Gastrocnemius medialis (tissue), 4 donors: ENCODE measurements around the gene PYGB. TPM values are rescaled to one million over a fixed set of nuclear protein-coding genes. Genes with fewer than 3 reads are reported as not detected.
"Not testable (repeated sequence)": the region's sequence is repeated elsewhere in the genome, so short reads cannot be mapped to it uniquely, and the experiment has no call there.

Experiments
- ATAC-seq, 2 donors: fragments of 150-250 bp; one replicate each; pipeline ENCODE4 v1.9.1; 2016
- DNase-seq, 2 donors: peaks; one replicate each; pipeline ENCODE4 v3.0.0-alpha.2; 2019
- H3K27ac ChIP-seq, 4 donors: fragments of 200-600 bp; sonication (generic); 1 replicate in 1 of 4; 2 replicates in 3 of 4; pipeline ENCODE4 v1.5.1; 2016 to 2018; ENCODE audit warnings: mild to moderate bottlenecking in 2 of 4, moderate library complexity in 1 of 4
- H3K27me3 ChIP-seq, 3 donors: fragments of 200-600 bp; sonication (generic) in 2 of 3; 1 replicate in 1 of 3; 2 replicates in 2 of 3; pipeline versions ENCODE4 v1.5.1 to v1.6.0; 2016 to 2019; ENCODE audit warnings: mild to moderate bottlenecking in 1 of 3, moderate library complexity in 1 of 3
- H3K36me3 ChIP-seq, 2 donors: fragments of 200-600 bp; sonication (generic) in 1 of 2; one replicate each; pipeline ENCODE4 v1.5.1; 2017 to 2018
- H3K4me1 ChIP-seq, 2 donors: fragments of 200-600 bp; sonication (generic) in 1 of 2; one replicate each; pipeline ENCODE4 v1.5.1; 2016 to 2017; ENCODE audit warnings: mild to moderate bottlenecking in 2 of 2
- H3K4me3 ChIP-seq, 4 donors: fragments of 200-600 bp; sonication (generic) in 3 of 4; 1 replicate in 1 of 4; 2 replicates in 3 of 4; pipeline ENCODE4 v1.5.1; 2016 to 2019; ENCODE audit warnings: mild to moderate bottlenecking in 2 of 4
- H3K9me3 ChIP-seq, 3 donors: fragments of 200-600 bp; sonication (generic) in 2 of 3; 1 replicate in 1 of 3; 2 replicates in 2 of 3; pipeline ENCODE4 v1.5.1; 2016 to 2019
- POLR2A ChIP-seq, 2 donors: fragments of 450-650 bp; IDR thresholded peaks; one replicate each; pipeline ENCODE4 v1.6.1; 2017; ENCODE audit warnings: antibody characterized with exemption in 2 of 2, mild to moderate bottlenecking in 2 of 2, moderate library complexity in 2 of 2
- in situ Hi-C, 4 donors: fragments of 200-750 bp; cut with MboI; loops; one replicate each; pipeline versions ENCODE4 v1.15.0 to v1.8.0; 2017; ENCODE audit warnings: low sequenced_read_pairs in 4 of 4
- intact Hi-C: fragments of 100-400 bp; cut with DNase I; formaldehyde crosslinking; loops from one replicate; pipeline ENCODE4 v1.15.1; 2023; ENCODE audit warnings: low total_unique reads
- total RNA-seq, 4 donors: library from RNA; depleted of rRNA; stranded (reverse); fragments of >200 nt; gene quantifications; one replicate each; pipeline versions ENCODE4 v1.1.0 to v1.2.3, GENCODE V29; 2016
- TF ChIP-seq, protein P1 (sequence below), 5 experiments: fragments of 450-650 bp in 3 of 5; fragments of 200-600 bp in 2 of 5; sonication (generic) in 2 of 5; IDR thresholded peaks in 4 of 5; conservative IDR thresholded peaks in 1 of 5; 1 replicate in 4 of 5; 2 replicates in 1 of 5; pipeline ENCODE4 v1.5.1; 2016 to 2019; ENCODE audit warnings: antibody characterized with exemption in 5 of 5, mild to moderate bottlenecking in 3 of 5, moderate library complexity in 3 of 5

Gene PYGB
- total RNA-seq, 4 donors from 2014 or later, result 13.6 to 50.7 (median 27.0) TPM

DNA sequence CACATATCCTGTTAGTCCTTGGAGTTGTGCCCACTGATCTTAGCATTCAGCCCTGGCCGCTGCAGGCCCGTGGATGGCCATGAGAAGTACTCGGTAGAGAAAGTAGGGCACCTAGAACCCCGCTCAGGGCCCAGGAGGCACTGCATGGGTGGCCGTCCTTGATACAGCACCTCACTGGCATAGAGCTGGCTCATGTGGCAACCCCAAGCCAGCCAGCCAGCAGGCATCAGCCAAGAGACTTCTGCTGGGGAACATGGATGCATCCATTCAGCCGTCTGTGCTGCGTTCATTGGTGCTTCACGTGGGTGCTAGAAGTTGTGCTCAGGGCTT is 10.6 kb downstream of the PYGB start:
- in situ Hi-C loops (loop anchor here in 2 of 4 donors (25.0 kb wide), 2 partner anchors 129 to 271 kb away; partner anchors contain the start of genes ABHD12 (in 1 of the 2) and APMAP (in 1 of the 2)), intact Hi-C loops (no loop called here)
- Histone ChIP-seq H3K9me3 (no peaks in the 10 kb centered on the region), H3K36me3 (no peaks in the 10 kb centered on the region), H3K27me3 (no peaks in the 10 kb centered on the region), H3K4me1 (peaks cover 20 to 21% of the 10 kb centered on the region in 2 donors), H3K4me3 (no peak overlapping the region), H3K27ac (no peak overlapping the region)
- TF ChIP-seq, protein P1, sequence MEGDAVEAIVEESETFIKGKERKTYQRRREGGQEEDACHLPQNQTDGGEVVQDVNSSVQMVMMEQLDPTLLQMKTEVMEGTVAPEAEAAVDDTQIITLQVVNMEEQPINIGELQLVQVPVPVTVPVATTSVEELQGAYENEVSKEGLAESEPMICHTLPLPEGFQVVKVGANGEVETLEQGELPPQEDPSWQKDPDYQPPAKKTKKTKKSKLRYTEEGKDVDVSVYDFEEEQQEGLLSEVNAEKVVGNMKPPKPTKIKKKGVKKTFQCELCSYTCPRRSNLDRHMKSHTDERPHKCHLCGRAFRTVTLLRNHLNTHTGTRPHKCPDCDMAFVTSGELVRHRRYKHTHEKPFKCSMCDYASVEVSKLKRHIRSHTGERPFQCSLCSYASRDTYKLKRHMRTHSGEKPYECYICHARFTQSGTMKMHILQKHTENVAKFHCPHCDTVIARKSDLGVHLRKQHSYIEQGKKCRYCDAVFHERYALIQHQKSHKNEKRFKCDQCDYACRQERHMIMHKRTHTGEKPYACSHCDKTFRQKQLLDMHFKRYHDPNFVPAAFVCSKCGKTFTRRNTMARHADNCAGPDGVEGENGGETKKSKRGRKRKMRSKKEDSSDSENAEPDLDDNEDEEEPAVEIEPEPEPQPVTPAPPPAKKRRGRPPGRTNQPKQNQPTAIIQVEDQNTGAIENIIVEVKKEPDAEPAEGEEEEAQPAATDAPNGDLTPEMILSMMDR (IDR thresholded peaks at IDR 0.05 in 4 of 5, conservative IDR thresholded peaks at IDR 0.05 in 1 of 5), result no peak
- ATAC-seq (no peak), DNase-seq (no peak)

DNA sequence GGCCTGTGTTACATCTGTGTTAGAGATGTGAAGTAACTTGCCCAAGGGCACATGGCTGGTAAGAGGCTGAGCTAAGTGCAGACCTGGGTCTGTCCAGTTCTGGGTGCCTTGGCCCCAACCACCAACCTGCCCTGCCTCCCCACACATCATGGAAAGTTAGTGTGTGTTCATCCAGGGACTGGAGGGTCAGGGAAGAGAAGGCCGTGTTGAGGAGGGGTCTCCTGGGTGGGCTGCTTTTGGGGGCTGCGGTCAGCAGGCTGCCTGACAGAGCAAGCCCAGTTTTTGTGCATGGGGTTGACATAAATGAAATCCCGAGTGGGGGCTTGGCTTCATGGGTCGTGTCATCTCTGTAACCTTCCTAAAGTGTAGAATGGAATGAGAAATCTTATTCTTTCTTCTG is 10.9 kb downstream of the PYGB start:
- ATAC-seq, result no peak
- intact Hi-C loops, result no loop called here
- H3K4me3 ChIP-seq, result no peak overlapping the region
- in situ Hi-C loops, result loop anchor here in 2 of 4 donors (25.0 kb wide), 2 partner anchors 128 to 272 kb away; partner anchors contain the start of genes ABHD12 (in 1 of the 2) and APMAP (in 1 of the 2)
- no peak overlapping the region for H3K27ac ChIP-seq
- H3K36me3 ChIP-seq, result no peaks in the 10 kb centered on the region
- TF ChIP-seq POLR2A (IDR thresholded peaks at IDR 0.05), result no peak
- H3K4me1 ChIP-seq, result peaks cover 20 to 21% of the 10 kb centered on the region in 2 donors
- H3K9me3 ChIP-seq, result no peaks in the 10 kb centered on the region
- no peaks in the 10 kb centered on the region for H3K27me3 ChIP-seq
- no peak for DNase-seq

DNA sequence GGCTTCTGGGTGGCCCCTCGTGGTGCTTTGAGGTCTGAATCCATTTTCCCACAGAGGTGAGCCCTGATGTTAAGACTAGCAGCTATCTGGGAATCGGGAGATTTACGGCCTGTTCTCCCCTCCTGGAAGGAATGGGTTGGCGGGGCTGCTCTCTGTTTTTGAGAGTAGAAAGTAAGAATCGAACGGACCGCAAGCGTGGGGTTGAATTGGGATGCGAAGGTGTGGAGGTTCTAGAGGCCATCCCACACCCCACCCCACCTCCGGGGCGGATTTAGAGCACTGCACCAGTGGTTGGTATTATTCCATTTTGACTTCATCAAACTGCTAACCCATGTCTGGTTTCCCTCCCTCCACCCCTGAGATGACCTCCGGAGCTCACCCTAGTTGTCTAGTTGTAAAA is 11.5 kb downstream of the PYGB start:
- ATAC-seq, result no peak
- H3K27ac ChIP-seq, result no peak overlapping the region

DNA sequence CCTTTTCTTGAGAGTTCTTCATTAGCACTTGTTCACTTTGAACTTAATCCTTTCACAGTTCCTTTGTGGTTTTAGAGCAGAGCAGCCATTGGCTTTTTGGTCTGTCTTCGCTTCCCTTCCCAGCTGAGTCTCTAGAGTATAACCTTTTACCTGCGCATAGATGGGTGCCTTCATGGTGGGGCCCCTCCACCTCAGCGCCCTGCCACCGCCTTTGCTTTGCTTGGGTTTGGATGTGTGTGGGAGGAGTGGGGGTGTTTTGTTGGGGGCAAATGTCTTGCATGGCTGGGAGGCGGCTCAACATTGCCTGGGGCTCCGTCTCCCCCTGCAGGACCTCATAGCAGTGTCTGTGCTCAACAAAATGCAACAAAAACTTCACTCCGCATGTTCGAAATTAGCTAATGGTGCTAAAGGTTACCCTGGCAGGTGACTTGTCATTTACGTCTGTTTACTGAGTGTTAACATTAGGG is 11.9 kb downstream of the PYGB start:
- no peak overlapping the region for H3K4me3 ChIP-seq
- ATAC-seq (no peak), DNase-seq (no peak)
- no peaks in the 10 kb centered on the region for H3K27me3 ChIP-seq
- no peaks in the 10 kb centered on the region for H3K9me3 ChIP-seq
- peaks cover 20 to 21% of the 10 kb centered on the region in 2 donors for H3K4me1 ChIP-seq
- TF ChIP-seq POLR2A (IDR thresholded peaks at IDR 0.05), result no peak
- TF ChIP-seq, protein P1 (IDR thresholded peaks at IDR 0.05 in 4 of 5, conservative IDR thresholded peaks at IDR 0.05 in 1 of 5), result no peak
- intact Hi-C loops, result no loop called here
- in situ Hi-C loops, result loop anchor here in 2 of 4 donors (25.0 kb wide), 2 partner anchors 127 to 273 kb away; partner anchors contain the start of genes ABHD12 (in 1 of the 2) and APMAP (in 1 of the 2)
- H3K27ac ChIP-seq, result no peak overlapping the region
- H3K36me3 ChIP-seq, result no peaks in the 10 kb centered on the region

More for the DNA sequence above, 11.5 kb downstream of the PYGB start:
- no peak for DNase-seq
- TF ChIP-seq POLR2A (IDR thresholded peaks at IDR 0.05), result no peak
- TF ChIP-seq, protein P1 (IDR thresholded peaks at IDR 0.05 in 4 of 5, conservative IDR thresholded peaks at IDR 0.05 in 1 of 5), result no peak
- Histone ChIP-seq H3K4me3 (no peak overlapping the region), H3K36me3 (no peaks in the 10 kb centered on the region), H3K9me3 (no peaks in the 10 kb centered on the region), H3K4me1 (peaks cover 20 to 21% of the 10 kb centered on the region in 2 donors), H3K27me3 (no peaks in the 10 kb centered on the region)
- in situ Hi-C loops, result loop anchor here in 2 of 4 donors (25.0 kb wide), 2 partner anchors 128 to 272 kb away; partner anchors contain the start of genes ABHD12 (in 1 of the 2) and APMAP (in 1 of the 2)
- intact Hi-C loops, result no loop called here

DNA sequence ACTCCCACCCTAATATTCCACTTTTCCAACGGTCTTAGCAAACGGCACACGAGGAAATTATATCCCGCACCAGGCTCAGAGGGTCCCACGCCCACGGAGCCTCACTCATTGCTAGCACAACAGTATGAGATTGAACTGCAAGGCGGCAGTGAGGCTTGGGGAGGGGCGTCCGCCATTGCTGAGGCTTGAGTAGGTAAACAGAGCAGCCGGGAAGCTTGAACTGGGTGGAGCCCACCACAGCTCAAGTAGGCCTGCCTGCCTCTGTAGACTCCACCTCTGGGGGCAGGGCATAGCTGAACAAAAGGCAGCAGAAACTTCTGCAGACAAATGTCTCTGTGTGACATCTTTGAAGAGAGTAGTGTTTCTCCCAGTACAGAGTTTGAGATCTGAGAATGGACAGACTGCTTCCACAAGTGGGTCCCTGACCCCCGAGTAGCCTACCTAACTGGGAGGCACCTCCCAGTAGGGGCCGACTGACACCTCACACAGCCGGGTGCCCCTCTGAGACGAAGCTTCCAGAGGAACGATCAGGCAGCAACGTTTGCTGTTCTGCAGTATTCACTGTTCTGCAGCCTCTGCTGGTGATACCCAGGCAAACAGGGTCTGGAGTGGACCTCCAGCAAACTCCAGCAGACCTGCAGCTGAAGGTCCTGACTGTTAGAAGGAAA is 13.0 kb downstream of the PYGB start:
- intact Hi-C loops, DNase-seq, H3K4me3 ChIP-seq, H3K36me3 ChIP-seq, ATAC-seq, H3K27ac ChIP-seq, H3K9me3 ChIP-seq, H3K27me3 ChIP-seq: not testable (repeated sequence)
- in situ Hi-C loops, result loop anchor here in 2 of 4 donors (25.0 kb wide), 2 partner anchors 126 to 274 kb away; partner anchors contain the start of genes ABHD12 (in 1 of the 2) and APMAP (in 1 of the 2)
- peaks cover 9 to 12% of the 10 kb centered on the region in 2 donors for H3K4me1 ChIP-seq
